HL-60 (cell line): ENCODE data around the gene SLC26A1.

ENCODE experiments used
- GABPA ChIP-seq: IDR thresholded peaks from 2 replicates; pipeline ENCODE4 v1.6.1; 2012; ENCODE audit warnings: low read depth
- POLR2AphosphoS5 ChIP-seq: IDR thresholded peaks from 2 replicates; pipeline ENCODE4 v1.6.1; 2012; ENCODE audit warnings: low read depth
- SPI1 ChIP-seq: IDR thresholded peaks from 2 replicates; pipeline ENCODE4 v1.6.1; 2012; ENCODE audit warnings: low read depth, mild to moderate bottlenecking, borderline replicate concordance
- TF ChIP-seq, protein P1 (sequence below): IDR thresholded peaks from 2 replicates; pipeline ENCODE4 v1.6.1; 2012; ENCODE audit warnings: low read depth; ENCODE audit not compliant: insufficient replicate concordance
- TF ChIP-seq, protein P2 (sequence below): IDR thresholded peaks from one replicate; pipeline ENCODE4 v1.5.1; 2011; ENCODE audit warnings: low read length, control low read depth, inconsistent platforms; ENCODE audit not compliant: insufficient read depth

DNA sequence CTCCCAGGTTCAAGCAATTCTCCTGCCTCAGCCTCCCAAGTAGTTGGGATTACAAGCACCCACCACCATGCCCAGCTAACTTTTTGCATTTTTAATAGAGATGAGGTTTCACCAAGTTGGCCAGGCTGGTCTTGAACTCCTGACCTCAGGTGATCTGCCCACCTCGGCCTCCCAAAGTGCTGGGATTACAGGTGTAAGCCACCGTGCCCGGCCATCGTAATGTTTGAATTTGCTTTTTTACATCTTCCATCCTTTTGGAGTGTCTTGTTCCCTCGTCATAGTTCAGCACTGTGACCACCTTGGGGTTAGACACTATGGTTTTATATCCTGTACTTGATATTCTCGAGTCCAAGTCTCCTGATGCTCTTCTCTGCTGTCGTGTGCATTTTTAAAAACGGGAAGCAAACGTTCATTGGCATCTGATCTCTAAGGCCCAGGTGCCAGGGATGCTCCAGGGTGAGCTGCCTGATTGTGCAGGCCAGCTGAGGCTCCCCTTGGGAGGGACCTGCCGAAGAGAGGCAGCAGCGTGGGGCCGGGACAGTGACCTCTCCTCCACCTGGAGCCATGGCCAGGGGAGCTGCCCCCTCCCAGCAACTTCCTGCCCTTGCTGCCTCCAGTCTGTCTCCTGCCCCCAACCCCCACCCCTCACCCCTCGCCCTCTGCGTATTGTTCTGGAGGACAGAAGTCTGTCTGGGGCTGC lies 36.5 kb downstream of the SLC26A1 start:
- TF ChIP-seq, protein P1, sequence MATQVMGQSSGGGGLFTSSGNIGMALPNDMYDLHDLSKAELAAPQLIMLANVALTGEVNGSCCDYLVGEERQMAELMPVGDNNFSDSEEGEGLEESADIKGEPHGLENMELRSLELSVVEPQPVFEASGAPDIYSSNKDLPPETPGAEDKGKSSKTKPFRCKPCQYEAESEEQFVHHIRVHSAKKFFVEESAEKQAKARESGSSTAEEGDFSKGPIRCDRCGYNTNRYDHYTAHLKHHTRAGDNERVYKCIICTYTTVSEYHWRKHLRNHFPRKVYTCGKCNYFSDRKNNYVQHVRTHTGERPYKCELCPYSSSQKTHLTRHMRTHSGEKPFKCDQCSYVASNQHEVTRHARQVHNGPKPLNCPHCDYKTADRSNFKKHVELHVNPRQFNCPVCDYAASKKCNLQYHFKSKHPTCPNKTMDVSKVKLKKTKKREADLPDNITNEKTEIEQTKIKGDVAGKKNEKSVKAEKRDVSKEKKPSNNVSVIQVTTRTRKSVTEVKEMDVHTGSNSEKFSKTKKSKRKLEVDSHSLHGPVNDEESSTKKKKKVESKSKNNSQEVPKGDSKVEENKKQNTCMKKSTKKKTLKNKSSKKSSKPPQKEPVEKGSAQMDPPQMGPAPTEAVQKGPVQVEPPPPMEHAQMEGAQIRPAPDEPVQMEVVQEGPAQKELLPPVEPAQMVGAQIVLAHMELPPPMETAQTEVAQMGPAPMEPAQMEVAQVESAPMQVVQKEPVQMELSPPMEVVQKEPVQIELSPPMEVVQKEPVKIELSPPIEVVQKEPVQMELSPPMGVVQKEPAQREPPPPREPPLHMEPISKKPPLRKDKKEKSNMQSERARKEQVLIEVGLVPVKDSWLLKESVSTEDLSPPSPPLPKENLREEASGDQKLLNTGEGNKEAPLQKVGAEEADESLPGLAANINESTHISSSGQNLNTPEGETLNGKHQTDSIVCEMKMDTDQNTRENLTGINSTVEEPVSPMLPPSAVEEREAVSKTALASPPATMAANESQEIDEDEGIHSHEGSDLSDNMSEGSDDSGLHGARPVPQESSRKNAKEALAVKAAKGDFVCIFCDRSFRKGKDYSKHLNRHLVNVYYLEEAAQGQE = no peak
- TF ChIP-seq, protein P2, sequence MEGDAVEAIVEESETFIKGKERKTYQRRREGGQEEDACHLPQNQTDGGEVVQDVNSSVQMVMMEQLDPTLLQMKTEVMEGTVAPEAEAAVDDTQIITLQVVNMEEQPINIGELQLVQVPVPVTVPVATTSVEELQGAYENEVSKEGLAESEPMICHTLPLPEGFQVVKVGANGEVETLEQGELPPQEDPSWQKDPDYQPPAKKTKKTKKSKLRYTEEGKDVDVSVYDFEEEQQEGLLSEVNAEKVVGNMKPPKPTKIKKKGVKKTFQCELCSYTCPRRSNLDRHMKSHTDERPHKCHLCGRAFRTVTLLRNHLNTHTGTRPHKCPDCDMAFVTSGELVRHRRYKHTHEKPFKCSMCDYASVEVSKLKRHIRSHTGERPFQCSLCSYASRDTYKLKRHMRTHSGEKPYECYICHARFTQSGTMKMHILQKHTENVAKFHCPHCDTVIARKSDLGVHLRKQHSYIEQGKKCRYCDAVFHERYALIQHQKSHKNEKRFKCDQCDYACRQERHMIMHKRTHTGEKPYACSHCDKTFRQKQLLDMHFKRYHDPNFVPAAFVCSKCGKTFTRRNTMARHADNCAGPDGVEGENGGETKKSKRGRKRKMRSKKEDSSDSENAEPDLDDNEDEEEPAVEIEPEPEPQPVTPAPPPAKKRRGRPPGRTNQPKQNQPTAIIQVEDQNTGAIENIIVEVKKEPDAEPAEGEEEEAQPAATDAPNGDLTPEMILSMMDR = no peak
- no peak for TF ChIP-seq POLR2AphosphoS5
- no peak for TF ChIP-seq GABPA
- TF ChIP-seq SPI1 = no peak
